ENCODE results near the gene GXYLT2.
A peak's percentile ranks its signal among the peaks of the same experiment; 100 is the strongest.

GXYLT2 gene

GRCh38 chr3:72887705-72888545 lies at the start of gene GXYLT2:
Gene GXYLT2 (plus strand): TSS chr3:72888046. CDS start chr3:72888234, 188 bp downstream.
- peak within 1 kb of the TSS; percentile 54 for H3K27ac Mint-ChIP-seq
- H3K27me3 Mint-ChIP-seq: peaks cover 81% of the 10 kb centered on the region
- H3K36me3 Mint-ChIP-seq (ENCODE audit: low read depth): no peaks in the 10 kb centered on the region
- peak within 1 kb of the TSS; percentile 83 for H3K4me3 Mint-ChIP-seq
- peaks cover 21% of the 10 kb centered on the region for H3K4me1 Mint-ChIP-seq (ENCODE audit: low read depth)
- peaks cover 10% of the 10 kb centered on the region for H3K9me3 Mint-ChIP-seq

GRCh38 chr3:72839057-72839456 lies 48.8 kb upstream of the GXYLT2 start:
- H3K27ac Mint-ChIP-seq: no peak overlapping the region
- peaks cover 69% of the 10 kb centered on the region for H3K36me3 Mint-ChIP-seq (ENCODE audit: low read depth)
- no peak overlapping the region for H3K4me3 Mint-ChIP-seq
- H3K9me3 Mint-ChIP-seq: no peaks in the 10 kb centered on the region
- H3K4me1 Mint-ChIP-seq (ENCODE audit: low read depth): peaks cover 9% of the 10 kb centered on the region
- no peaks in the 10 kb centered on the region for H3K27me3 Mint-ChIP-seq

DNA sequence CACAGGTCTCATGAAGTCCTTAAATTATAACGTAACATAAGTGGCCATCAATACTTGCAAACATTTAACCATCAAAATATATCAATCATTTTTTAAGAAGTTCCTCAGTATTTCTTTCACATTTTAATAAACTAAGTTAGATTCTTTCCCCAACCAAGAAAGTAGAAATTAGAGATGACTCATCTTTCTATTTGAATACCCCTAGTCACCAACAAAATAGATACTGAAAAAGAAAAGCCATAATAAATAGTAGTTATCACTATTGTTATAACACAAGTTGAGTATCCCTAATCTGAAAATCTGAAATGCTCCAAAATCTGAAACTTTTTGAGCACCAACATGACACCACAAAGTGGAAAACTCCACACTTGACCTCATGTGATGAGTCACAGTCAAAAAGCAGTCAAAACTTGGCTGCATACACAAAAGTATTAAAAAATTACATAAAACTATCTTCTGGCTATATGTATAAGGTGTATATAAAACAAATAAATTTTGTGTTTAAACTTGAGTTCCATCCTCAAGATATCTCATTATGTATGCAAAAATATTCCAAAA lies 43.3 kb upstream of the GXYLT2 start:
- peaks cover 40% of the 10 kb centered on the region for H3K36me3 Mint-ChIP-seq (ENCODE audit: low read depth)
- no peaks in the 10 kb centered on the region for H3K9me3 Mint-ChIP-seq
- no peaks in the 10 kb centered on the region for H3K27me3 Mint-ChIP-seq
- H3K4me1 Mint-ChIP-seq (ENCODE audit: low read depth): peaks cover 54% of the 10 kb centered on the region
- peak overlapping the region; percentile 76 for H3K27ac Mint-ChIP-seq
- peak overlapping the region; percentile 60 for H3K4me3 Mint-ChIP-seq

DNA sequence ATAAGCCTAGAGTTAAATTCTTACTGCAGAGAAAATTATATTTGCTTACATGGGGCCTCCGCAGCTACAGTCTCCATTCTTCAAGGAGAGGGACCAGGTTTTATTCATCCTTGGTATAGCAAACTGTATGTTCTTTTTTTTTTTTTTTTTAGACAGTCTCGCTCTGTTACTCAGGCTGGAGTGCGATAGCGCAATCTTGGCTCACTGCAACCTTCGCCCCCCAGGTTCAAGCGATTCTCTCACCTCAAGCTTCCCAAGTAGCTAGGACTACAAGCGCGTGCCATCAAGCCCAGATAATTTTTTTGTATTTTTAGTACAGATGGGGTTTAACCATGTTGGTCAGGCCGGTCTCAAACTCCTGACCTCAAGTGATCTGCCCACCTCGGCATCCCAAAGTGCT lies 41.7 kb upstream of the GXYLT2 start:
- H3K4me1 Mint-ChIP-seq (ENCODE audit: low read depth): peaks cover 57% of the 10 kb centered on the region
- no peaks in the 10 kb centered on the region for H3K9me3 Mint-ChIP-seq
- H3K36me3 Mint-ChIP-seq (ENCODE audit: low read depth): peaks cover 31% of the 10 kb centered on the region
- no peaks in the 10 kb centered on the region for H3K27me3 Mint-ChIP-seq
- no peak overlapping the region for H3K27ac Mint-ChIP-seq
- H3K4me3 Mint-ChIP-seq: peak overlapping the region; percentile 92

- H3K4me1 Mint-ChIP-seq (ENCODE audit: low read depth): peaks cover 57% of the 10 kb centered on the region
- peak overlapping the region; percentile 92 for H3K4me3 Mint-ChIP-seq
- no peaks in the 10 kb centered on the region for H3K9me3 Mint-ChIP-seq
- no peaks in the 10 kb centered on the region for H3K27me3 Mint-ChIP-seq
- peaks cover 20% of the 10 kb centered on the region for H3K36me3 Mint-ChIP-seq (ENCODE audit: low read depth)
- H3K27ac Mint-ChIP-seq: peak overlapping the region; percentile 82
Measured at GRCh38 chr3:72847282-72847681, 40.6 kb upstream of the GXYLT2 start.

GRCh38 chr3:72847751-72848702 lies 39.8 kb upstream of the GXYLT2 start, which contains the start of gene SHQ1:
Gene SHQ1 (minus strand): TSS chr3:72848445. CDS start chr3:72848340, 105 bp downstream.
- no peaks in the 10 kb centered on the region for H3K27me3 Mint-ChIP-seq
- peak within 1 kb of the TSS; percentile 92 for H3K4me3 Mint-ChIP-seq
- no peaks in the 10 kb centered on the region for H3K9me3 Mint-ChIP-seq

GRCh38 chr3:72848703-72849081 lies 39.2 kb upstream of the GXYLT2 start:
- peak overlapping the region; percentile 92 for H3K4me3 Mint-ChIP-seq
- H3K27ac Mint-ChIP-seq: peak overlapping the region; percentile 82
- no peaks in the 10 kb centered on the region for H3K27me3 Mint-ChIP-seq
- H3K36me3 Mint-ChIP-seq (ENCODE audit: low read depth): peaks cover 13% of the 10 kb centered on the region
- no peaks in the 10 kb centered on the region for H3K9me3 Mint-ChIP-seq
- peaks cover 51% of the 10 kb centered on the region for H3K4me1 Mint-ChIP-seq (ENCODE audit: low read depth)

More at GRCh38 chr3:72847751-72848702, 39.8 kb upstream of the GXYLT2 start, which contains the start of gene SHQ1:
- H3K36me3 Mint-ChIP-seq (ENCODE audit: low read depth): peaks cover 20% of the 10 kb centered on the region
- peak within 1 kb of the TSS; percentile 82 for H3K27ac Mint-ChIP-seq
- H3K4me1 Mint-ChIP-seq (ENCODE audit: low read depth): peaks cover 57% of the 10 kb centered on the region

DNA sequence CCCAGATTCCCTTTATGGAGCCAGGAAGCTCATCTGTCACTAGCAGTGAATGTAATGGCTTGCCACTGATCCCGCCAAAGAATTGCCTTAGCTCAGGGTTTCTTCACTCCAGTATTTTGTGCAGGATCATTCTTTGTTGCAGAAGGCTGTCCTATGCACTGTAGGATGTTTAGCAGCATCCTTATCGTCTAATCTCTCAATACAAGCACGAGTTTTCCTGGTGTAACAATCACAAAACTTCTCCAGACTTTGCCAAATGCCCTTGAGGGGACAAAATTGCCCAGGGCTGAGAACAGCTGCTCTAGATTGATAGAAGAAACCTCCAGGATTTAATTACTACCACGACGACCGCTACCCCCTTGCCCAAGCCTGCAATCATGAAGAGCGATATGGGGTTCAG lies 32.8 kb upstream of the GXYLT2 start:
- Mint-ChIP-seq H3K4me1 (ENCODE audit: low read depth) (no peaks in the 10 kb centered on the region), H3K36me3 (ENCODE audit: low read depth) (no peaks in the 10 kb centered on the region), H3K27me3 (no peaks in the 10 kb centered on the region), H3K9me3 (no peaks in the 10 kb centered on the region), H3K4me3 (no peak overlapping the region), H3K27ac (no peak overlapping the region)

- H3K27ac Mint-ChIP-seq: no peak overlapping the region
- H3K36me3 Mint-ChIP-seq (ENCODE audit: low read depth): no peaks in the 10 kb centered on the region
- H3K9me3 Mint-ChIP-seq: no peaks in the 10 kb centered on the region
Measured at GRCh38 chr3:72860053-72860452, 27.8 kb upstream of the GXYLT2 start.

DNA sequence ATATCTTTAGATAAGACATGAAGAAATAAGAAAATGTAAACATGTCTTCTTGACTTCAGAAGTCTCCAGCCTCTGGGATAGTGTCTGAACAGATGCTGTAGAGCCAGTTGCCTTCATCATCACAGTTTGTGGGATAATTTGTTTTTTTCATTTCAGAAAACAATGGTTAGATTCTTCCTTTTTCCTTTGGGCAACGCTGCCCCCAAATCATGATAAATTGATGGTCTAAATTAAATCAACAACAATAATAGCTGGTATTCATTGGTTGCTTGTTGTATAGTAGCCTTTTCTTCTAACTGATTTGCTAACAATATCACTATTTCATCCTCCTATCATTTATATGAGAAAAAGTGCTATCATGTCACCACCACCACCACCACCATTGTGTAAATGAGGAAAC lies 27.0 kb upstream of the GXYLT2 start:
- no peak overlapping the region for H3K4me3 Mint-ChIP-seq
- H3K9me3 Mint-ChIP-seq: no peaks in the 10 kb centered on the region
- H3K4me1 Mint-ChIP-seq (ENCODE audit: low read depth): no peaks in the 10 kb centered on the region
- no peaks in the 10 kb centered on the region for H3K36me3 Mint-ChIP-seq (ENCODE audit: low read depth)
- no peaks in the 10 kb centered on the region for H3K27me3 Mint-ChIP-seq
- H3K27ac Mint-ChIP-seq: no peak overlapping the region

More at GRCh38 chr3:72860053-72860452, 27.8 kb upstream of the GXYLT2 start:
- Mint-ChIP-seq H3K4me1 (ENCODE audit: low read depth) (no peaks in the 10 kb centered on the region), H3K4me3 (no peak overlapping the region), H3K27me3 (no peaks in the 10 kb centered on the region)

- no peak overlapping the region for H3K4me3 Mint-ChIP-seq
- H3K27me3 Mint-ChIP-seq: no peaks in the 10 kb centered on the region
- H3K36me3 Mint-ChIP-seq (ENCODE audit: low read depth): no peaks in the 10 kb centered on the region
Measured at GRCh38 chr3:72862314-72863090, 25.3 kb upstream of the GXYLT2 start.

GRCh38 chr3:72872183-72872582 lies 15.7 kb upstream of the GXYLT2 start:
- Mint-ChIP-seq H3K27me3 (no peaks in the 10 kb centered on the region), H3K4me1 (ENCODE audit: low read depth) (no peaks in the 10 kb centered on the region), H3K27ac (no peak overlapping the region), H3K36me3 (ENCODE audit: low read depth) (no peaks in the 10 kb centered on the region), H3K9me3 (no peaks in the 10 kb centered on the region), H3K4me3 (no peak overlapping the region)

More at GRCh38 chr3:72862314-72863090, 25.3 kb upstream of the GXYLT2 start:
- Mint-ChIP-seq H3K9me3 (no peaks in the 10 kb centered on the region), H3K4me1 (ENCODE audit: low read depth) (no peaks in the 10 kb centered on the region), H3K27ac (no peak overlapping the region)

GRCh38 chr3:72887343-72887704 lies 522 bp upstream of the GXYLT2 start:
- Mint-ChIP-seq H3K27me3 (peaks cover 84% of the 10 kb centered on the region), H3K4me1 (ENCODE audit: low read depth) (peaks cover 21% of the 10 kb centered on the region), H3K9me3 (peaks cover 10% of the 10 kb centered on the region), H3K4me3 (peak overlapping the region; percentile 83), H3K27ac (peak overlapping the region; percentile 54), H3K36me3 (ENCODE audit: low read depth) (no peaks in the 10 kb centered on the region)
